ENCODE results near the gene FOXN3.

The FOXN3 gene

DNA sequence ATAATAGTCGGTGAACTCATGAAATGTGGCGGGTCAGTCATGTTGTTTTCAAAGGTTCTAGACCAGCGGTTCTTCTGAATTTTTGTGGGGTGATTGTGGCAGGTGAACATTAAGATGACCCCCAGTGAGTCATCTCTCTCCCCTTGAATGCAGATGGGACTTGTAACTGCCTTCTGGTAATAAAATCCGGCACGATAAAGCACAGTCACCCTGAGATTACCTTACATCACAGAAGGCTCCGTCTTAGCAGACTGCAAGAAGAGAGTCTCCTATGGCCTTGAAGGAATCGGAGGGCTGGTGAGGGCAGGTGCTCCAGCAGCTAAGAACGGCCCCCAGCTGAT, 189.6 kb downstream of the FOXN3 start:
- DNase-seq (ENCODE audit: extremely low spot score): no peak
- TF ChIP-seq FOXA1 (IDR thresholded peaks at IDR 0.05): no peak
- no peak for TF ChIP-seq LEF1 (IDR thresholded peaks at IDR 0.05; ENCODE audit: borderline replicate concordance)
- TF ChIP-seq ARNT (IDR thresholded peaks at IDR 0.05): no peak
- no peak for TF ChIP-seq NFRKB (IDR thresholded peaks at IDR 0.05)
- TF ChIP-seq HDGF (IDR thresholded peaks at IDR 0.05; ENCODE audit: borderline replicate concordance): no peak
- no peak for TF ChIP-seq FOXK2 (IDR thresholded peaks at IDR 0.05)
- TF ChIP-seq SP1 (IDR thresholded peaks at IDR 0.05): no peak
- TF ChIP-seq ELF4 (IDR thresholded peaks at IDR 0.05): no peak
- TF ChIP-seq, protein P1, sequence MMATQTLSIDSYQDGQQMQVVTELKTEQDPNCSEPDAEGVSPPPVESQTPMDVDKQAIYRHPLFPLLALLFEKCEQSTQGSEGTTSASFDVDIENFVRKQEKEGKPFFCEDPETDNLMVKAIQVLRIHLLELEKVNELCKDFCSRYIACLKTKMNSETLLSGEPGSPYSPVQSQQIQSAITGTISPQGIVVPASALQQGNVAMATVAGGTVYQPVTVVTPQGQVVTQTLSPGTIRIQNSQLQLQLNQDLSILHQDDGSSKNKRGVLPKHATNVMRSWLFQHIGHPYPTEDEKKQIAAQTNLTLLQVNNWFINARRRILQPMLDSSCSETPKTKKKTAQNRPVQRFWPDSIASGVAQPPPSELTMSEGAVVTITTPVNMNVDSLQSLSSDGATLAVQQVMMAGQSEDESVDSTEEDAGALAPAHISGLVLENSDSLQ (IDR thresholded peaks at IDR 0.05): no peak
- TF ChIP-seq SUZ12 (IDR thresholded peaks at IDR 0.05): no peak
- no peak for TF ChIP-seq BHLHE40 (IDR thresholded peaks at IDR 0.05; ENCODE audit: borderline replicate concordance)
- TF ChIP-seq TARDBP (IDR thresholded peaks at IDR 0.05): no peak
- no peak for TF ChIP-seq ZNF384 (IDR thresholded peaks at IDR 0.05)
- TF ChIP-seq CTBP1 (IDR thresholded peaks at IDR 0.05; ENCODE audit: borderline replicate concordance): no peak
- TF ChIP-seq FOXM1 (IDR thresholded peaks at IDR 0.05; ENCODE audit: borderline replicate concordance): no peak
- no peak for TF ChIP-seq L3MBTL2 (conservative IDR thresholded peaks at IDR 0.05)
- CTCF ChIA-PET: no interaction called here
- POLR2A ChIA-PET: no interaction called here

DNA sequence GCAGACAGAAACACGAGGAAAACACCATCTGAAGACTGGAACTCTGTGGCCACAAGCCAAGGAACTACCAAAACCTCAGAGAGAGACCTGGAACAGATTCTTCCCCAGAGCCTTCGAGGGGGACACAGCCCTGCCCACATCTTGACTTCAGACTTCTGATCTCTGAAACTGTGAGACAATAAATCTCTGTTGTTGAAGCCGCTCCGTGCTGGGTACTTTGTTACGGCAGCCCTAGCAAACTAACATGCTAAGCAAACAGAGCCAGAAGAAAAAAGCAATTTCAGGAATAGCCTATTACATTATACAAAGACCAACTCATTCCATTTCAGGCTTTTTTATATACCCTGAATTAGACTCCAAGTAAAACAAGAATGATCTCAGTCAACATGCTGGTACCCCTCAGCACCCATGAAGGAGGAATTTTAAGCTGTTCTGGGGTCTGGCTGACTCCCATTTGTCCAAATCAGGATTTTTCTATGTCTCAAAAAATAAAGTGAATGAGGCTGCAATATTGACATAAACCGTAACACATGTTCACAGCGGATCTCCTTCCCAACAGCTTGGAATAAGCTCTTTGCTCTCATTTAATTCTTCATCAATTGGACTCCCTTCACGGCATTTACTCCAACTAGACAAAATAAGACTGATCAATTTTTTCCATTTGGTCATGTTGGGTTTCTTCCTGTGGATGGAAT, 190.1 kb downstream of the FOXN3 start:
- DNase-seq (ENCODE audit: extremely low spot score): no peak
- CTCF ChIA-PET: no interaction called here
- TF ChIP-seq TARDBP (IDR thresholded peaks at IDR 0.05) (no peak), NFRKB (IDR thresholded peaks at IDR 0.05) (no peak), L3MBTL2 (conservative IDR thresholded peaks at IDR 0.05) (no peak), HDGF (IDR thresholded peaks at IDR 0.05; ENCODE audit: borderline replicate concordance) (no peak), BHLHE40 (IDR thresholded peaks at IDR 0.05; ENCODE audit: borderline replicate concordance) (no peak), ELF4 (IDR thresholded peaks at IDR 0.05) (no peak), FOXK2 (IDR thresholded peaks at IDR 0.05) (no peak), LEF1 (IDR thresholded peaks at IDR 0.05; ENCODE audit: borderline replicate concordance) (no peak), FOXA1 (IDR thresholded peaks at IDR 0.05) (no peak), FOXM1 (IDR thresholded peaks at IDR 0.05; ENCODE audit: borderline replicate concordance) (no peak), ZNF384 (IDR thresholded peaks at IDR 0.05) (no peak), SUZ12 (IDR thresholded peaks at IDR 0.05) (no peak), CTBP1 (IDR thresholded peaks at IDR 0.05; ENCODE audit: borderline replicate concordance) (no peak), ARNT (IDR thresholded peaks at IDR 0.05) (no peak), SP1 (IDR thresholded peaks at IDR 0.05) (no peak)
- TF ChIP-seq, protein P1 (IDR thresholded peaks at IDR 0.05): no peak
- POLR2A ChIA-PET: no interaction called here

DNA sequence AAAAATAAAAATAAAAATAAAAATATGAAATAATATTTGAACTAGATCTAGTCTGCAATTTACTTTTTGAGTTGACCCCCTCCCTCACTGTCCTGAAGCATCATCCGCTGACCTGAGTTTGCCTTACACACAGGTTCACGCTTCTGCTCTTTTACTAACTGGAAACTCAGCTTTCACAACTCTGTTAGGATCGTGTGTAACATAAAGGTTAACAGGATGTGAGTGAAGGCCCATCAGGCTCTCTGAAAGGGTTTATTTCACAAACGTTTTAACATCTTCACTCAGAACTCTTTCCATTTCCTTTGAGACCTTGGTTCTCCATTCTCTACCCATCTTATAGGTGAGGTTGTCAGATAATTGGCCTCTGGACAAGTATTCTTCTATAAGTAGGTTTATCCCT, 191.4 kb downstream of the FOXN3 start:
- ChIA-PET POLR2A (no interaction called here), CTCF (no interaction called here)
- DNase-seq (ENCODE audit: extremely low spot score): no peak
- TF ChIP-seq FOXM1 (IDR thresholded peaks at IDR 0.05; ENCODE audit: borderline replicate concordance) (no peak), FOXA1 (IDR thresholded peaks at IDR 0.05) (no peak), ARNT (IDR thresholded peaks at IDR 0.05) (no peak), ZNF384 (IDR thresholded peaks at IDR 0.05) (no peak), SP1 (IDR thresholded peaks at IDR 0.05) (no peak), L3MBTL2 (conservative IDR thresholded peaks at IDR 0.05) (no peak), SUZ12 (IDR thresholded peaks at IDR 0.05) (no peak), FOXK2 (IDR thresholded peaks at IDR 0.05) (no peak), BHLHE40 (IDR thresholded peaks at IDR 0.05; ENCODE audit: borderline replicate concordance) (no peak), LEF1 (IDR thresholded peaks at IDR 0.05; ENCODE audit: borderline replicate concordance) (no peak), TARDBP (IDR thresholded peaks at IDR 0.05) (no peak), ELF4 (IDR thresholded peaks at IDR 0.05) (no peak), HDGF (IDR thresholded peaks at IDR 0.05; ENCODE audit: borderline replicate concordance) (no peak), NFRKB (IDR thresholded peaks at IDR 0.05) (no peak), CTBP1 (IDR thresholded peaks at IDR 0.05; ENCODE audit: borderline replicate concordance) (no peak)
- TF ChIP-seq, protein P1 (IDR thresholded peaks at IDR 0.05): no peak

DNA sequence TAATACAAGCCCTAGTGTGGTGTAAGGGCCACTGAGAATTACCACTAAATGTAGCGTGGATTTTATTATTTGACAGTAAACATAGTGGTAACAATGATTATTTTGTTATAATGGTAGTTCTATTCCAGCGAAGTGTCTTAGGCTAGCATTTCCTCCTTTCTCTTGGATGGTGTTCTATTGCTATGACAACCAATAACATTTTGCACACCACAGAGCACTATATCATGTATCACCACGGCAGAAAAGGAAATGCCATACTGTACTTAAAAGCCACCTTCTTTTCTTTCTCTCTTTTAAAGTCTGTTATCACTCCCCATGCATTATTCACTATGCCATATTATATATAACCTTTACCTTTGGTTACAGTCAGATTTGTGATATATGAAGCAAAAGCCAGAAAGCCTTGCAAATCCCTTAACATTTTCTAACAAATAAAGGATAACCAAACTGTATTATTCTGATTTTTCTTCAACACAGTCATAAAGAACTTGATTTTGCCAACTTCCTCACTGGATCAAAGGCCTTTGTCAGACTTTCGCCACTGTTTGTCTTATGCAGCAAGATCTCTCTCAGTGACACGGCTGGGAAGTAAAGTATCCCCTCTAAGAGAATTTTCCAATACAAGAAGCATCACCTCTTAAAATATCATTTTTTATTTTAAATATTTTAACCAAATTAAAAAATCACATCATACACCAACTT, 195.8 kb downstream of the FOXN3 start:
- POLR2A ChIA-PET: no interaction called here
- CTCF ChIA-PET: no interaction called here
- no peak for DNase-seq (ENCODE audit: extremely low spot score)
- TF ChIP-seq LEF1 (IDR thresholded peaks at IDR 0.05; ENCODE audit: borderline replicate concordance) (no peak), FOXA1 (IDR thresholded peaks at IDR 0.05) (no peak), ELF4 (IDR thresholded peaks at IDR 0.05) (no peak)

DNA sequence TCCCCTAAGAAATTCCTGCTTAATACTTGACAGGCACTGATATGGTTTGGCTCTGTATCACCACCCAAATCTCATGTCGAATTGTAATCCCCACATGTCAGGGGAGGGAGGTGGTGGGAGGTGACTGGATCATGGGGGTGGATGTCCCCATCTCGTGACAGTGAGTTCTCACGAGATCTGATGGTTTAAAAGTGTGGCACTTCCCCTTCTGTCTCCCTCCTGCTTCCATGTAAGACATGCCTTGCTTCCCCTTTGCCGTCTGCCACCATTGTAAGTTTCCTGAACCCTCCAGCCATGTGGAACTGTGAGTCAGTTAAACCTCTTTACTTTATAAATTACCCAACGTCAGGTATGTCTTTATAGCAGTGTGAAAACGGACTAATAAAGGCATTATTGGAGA, 198.0 kb downstream of the FOXN3 start:
- CTCF ChIA-PET: no interaction called here
- TF ChIP-seq ZNF384 (IDR thresholded peaks at IDR 0.05) (no peak), L3MBTL2 (conservative IDR thresholded peaks at IDR 0.05) (no peak), BHLHE40 (IDR thresholded peaks at IDR 0.05; ENCODE audit: borderline replicate concordance) (no peak), LEF1 (IDR thresholded peaks at IDR 0.05; ENCODE audit: borderline replicate concordance) (no peak), FOXA1 (IDR thresholded peaks at IDR 0.05) (no peak), HDGF (IDR thresholded peaks at IDR 0.05; ENCODE audit: borderline replicate concordance) (no peak), SP1 (IDR thresholded peaks at IDR 0.05) (no peak), FOXK2 (IDR thresholded peaks at IDR 0.05) (no peak), SUZ12 (IDR thresholded peaks at IDR 0.05) (no peak), TARDBP (IDR thresholded peaks at IDR 0.05) (no peak), FOXM1 (IDR thresholded peaks at IDR 0.05; ENCODE audit: borderline replicate concordance) (no peak), ELF4 (IDR thresholded peaks at IDR 0.05) (no peak)
- TF ChIP-seq, protein P1 (IDR thresholded peaks at IDR 0.05): no peak
- DNase-seq (ENCODE audit: extremely low spot score): no peak
- POLR2A ChIA-PET: no interaction called here
